NCI-H1092 (cell line): ENCODE results near the gene CRISP1.
"Not testable (repeated sequence)": the region's sequence is repeated elsewhere in the genome, so short reads cannot be mapped to it uniquely, and the experiment has no call there.

Experiments used
- DNase-seq: peaks from one replicate; lab custom pipeline; 2025; lab: John Stamatoyannopoulos, UW

CRISP1 gene

DNA sequence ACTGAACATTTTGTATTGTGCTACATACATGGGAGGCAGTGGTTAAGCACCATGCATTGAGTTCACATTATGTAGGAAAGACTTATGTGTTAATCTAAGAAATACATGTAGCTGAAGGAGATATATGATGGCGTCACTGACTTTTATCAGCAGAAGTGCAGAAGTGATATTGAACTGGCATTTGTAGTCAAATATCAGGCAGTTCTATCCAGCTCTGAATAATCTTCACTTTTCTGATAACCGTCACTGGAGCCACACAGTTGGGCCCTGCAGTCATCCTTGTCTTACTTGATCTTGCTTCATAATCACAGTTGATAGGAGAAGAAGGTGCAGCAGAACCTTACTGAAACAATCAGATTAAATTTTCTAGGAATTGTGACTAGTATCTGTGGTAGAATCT is 26.4 kb downstream of the CRISP1 start:
- DNase-seq, result no peak

GRCh38 chr6:49839162-49839561 is 27.2 kb downstream of the CRISP1 start:
- no peak for DNase-seq

GRCh38 chr6:49835140-49835539 is 31.2 kb downstream of the CRISP1 start:
- no peak for DNase-seq

GRCh38 chr6:49833386-49833785 is 32.9 kb downstream of the CRISP1 start:
- DNase-seq, result no peak

GRCh38 chr6:49826743-49827406 is 39.5 kb downstream of the CRISP1 start:
- DNase-seq, result no peak

DNA sequence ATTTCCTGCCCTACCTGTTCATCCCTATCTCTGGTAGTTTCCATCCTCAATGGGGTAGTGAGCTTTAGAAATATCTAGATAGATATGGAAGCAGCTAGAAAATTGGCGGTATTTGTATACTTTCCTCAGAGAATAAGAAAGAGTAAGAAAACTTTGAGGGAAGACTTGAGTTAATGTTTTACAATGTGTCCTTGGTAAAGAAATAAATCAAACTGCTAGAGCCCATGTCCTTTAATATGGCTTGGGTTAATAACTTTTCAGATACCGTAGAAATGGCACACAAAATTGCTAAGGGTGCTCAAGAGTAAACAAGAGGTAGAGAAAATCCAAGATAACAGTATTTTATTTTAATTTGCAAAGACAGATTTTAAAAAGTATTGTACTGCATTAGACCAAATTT is 51.2 kb downstream of the CRISP1 start:
- no peak for DNase-seq

- no peak for DNase-seq
Observed at GRCh38 chr6:49813248-49813647, 53.1 kb downstream of the CRISP1 start.

DNA sequence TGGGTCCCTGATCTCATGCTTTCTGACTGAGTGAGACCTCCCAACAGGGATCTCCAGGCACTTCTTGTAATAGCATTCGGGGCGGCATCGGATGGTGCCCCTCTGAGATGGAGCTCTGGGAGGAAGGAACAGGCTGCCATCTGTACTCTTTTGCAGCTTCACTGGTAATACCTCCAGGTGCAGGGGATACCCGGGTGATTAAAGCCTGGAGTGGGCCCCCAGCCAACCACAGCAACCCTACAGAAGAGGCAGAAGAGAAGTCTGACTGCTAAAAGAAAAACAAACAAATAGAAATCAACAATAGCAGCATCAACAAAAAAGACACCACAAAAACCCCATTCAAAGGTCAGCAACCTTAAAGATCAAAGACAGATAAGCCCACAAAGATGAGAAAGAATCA is 60.2 kb downstream of the CRISP1 start:
- DNase-seq, result no peak

DNA sequence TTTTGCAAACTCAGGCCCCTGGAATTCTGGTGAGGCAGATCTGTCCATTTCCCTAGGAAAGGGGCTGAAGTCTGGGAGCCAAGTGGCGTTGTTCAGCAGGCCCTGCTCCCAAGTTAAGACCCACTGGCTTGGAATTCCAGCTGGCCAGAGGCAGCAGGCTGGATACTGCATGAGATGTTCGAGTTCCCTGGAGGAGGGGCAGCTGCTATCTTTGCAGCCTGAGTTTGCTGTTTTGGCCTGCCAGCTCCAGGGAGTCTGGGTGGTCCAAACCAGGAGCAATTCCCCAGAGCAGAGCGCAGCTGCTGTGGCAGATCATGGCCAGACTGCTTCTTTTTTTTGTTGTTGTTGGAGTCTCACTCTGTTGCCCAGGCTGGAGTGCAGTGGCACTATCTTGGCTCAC is 61.1 kb downstream of the CRISP1 start:
- no peak for DNase-seq

- DNase-seq, result no peak
Observed at GRCh38 chr6:49801525-49801924, 64.8 kb downstream of the CRISP1 start.

DNA sequence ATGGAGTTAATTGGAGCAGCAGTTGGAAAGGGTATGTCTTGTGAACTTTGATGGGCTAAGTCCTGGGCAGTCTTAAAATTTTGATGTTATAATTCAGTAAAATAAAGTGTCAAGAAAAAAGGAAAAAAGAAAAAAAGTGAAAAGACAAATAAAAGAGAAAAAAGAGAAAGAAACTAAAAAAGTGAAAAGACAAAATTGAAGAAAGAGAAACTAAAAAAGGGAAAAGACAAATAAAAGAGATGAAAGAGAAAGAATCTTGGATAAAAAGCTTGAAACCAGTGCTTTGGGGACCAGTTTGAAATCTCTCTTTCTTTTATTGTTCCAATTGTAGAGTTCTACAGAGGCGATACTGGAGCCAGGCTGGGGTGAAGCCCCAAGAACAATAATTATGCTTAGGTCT is 67.2 kb downstream of the CRISP1 start:
- no peak for DNase-seq

- DNase-seq, result not testable (repeated sequence)
Observed at GRCh38 chr6:49796842-49797455, 69.4 kb downstream of the CRISP1 start.

GRCh38 chr6:49790341-49790740 is 76.0 kb downstream of the CRISP1 start:
- DNase-seq, result no peak

DNA sequence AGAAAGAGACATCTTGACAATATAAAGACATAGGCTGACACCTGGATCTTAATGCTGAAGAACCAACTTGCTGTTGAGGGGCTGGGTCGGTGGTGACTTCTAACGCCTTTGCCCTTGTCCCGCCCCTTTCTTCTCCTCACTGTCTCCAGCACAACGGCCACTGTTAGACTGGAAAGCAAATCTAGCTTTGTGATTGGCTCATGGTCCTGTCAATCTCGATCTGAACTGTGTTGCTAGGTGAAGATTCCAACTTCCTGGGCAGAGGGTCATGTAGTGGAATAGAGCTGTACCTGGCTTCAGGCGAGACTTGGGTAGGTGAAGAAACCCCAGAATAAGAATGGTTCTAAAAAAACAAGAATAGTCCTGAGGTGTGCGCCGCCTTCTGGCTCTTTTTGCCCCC is 79.2 kb downstream of the CRISP1 start, which contains the start of gene PGK2:
PGK2 (minus strand) TSS at position 110 of the 400 bp plus-strand sequence; CDS start at position 12, 98 bp downstream.
- DNase-seq, result no peak

DNA sequence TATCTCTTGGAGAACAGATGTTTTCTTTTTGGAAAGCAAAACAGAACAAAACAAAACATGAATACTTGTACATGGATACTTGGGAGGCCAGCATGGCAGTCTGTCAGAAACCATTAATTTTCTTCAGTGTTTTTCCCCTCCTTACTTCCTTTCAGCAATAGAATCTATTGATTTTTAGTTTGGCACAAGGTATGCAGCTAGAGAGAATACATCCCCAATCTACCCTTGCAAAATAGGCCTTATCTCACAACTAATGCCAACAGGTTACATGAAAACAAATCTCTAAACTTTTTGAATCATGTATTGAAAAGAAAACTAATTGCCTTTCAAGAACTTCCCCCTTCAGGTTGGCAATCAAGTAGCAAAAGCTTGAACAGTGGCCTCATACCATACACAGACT is 82.1 kb downstream of the CRISP1 start:
- DNase-seq, result no peak
